ENCODE data around the gene SPATA2. TPM values are rescaled to one million over a fixed set of nuclear protein-coding genes. Genes with fewer than 3 reads are reported as not detected.

Gene SPATA2
- total RNA-seq, 1 experiment from 2014 or later, result 8.3 TPM

DNA sequence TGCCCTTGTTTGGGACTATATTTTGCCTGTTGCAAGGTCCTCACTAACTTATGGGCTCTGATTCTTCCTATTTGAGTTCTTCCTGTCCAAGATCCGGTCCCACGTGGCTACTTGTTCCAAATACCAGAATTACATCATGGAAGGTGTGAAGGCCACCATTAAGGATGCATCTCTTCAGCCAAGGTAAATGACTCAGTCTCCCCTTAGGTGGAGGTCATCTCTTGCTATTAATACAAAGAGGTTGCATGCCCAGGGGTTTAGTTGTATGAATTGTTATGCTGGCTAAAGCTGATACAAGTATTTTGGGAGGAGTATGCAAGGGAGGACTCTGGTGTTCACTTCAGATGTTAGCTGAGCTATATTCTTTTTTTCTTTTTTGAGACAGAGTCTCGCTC, 30.0 kb upstream of the SPATA2 start:
- CTCF ChIA-PET, result no interaction called here
- Histone ChIP-seq H3K27ac (ENCODE audit: low read length) (no peak overlapping the region), H3K27me3 (ENCODE audit: control insufficient read depth, insufficient read depth, low read length) (no peaks in the 10 kb centered on the region), H3K9me3 (ENCODE audit: control insufficient read depth, insufficient read depth, low read depth, low read length) (no peaks in the 10 kb centered on the region), H3K4me3 (ENCODE audit: low read depth in 2 of 2, low read length in 2 of 2) (no peak overlapping the region), H3K4me1 (ENCODE audit: control insufficient read depth, insufficient read depth, low read length) (0 out of 2 replicates have a peak, but pooled peaks cover 4% of the 10 kb centered on the region), H3K36me3 (ENCODE audit: control insufficient read depth, insufficient read depth, low read length) (peaks cover 16% of the 10 kb centered on the region; the same call in 1 of the 2 replicates)
- intact Hi-C loops (cut with micrococcal nuclease; ENCODE audit: unreplicated experiment), result no loop called here
- ATAC-seq, result no peak
- POLR2A ChIA-PET, result no interaction called here
- no TSS peak for BruUV-seq (replicated peaks)
- in situ Hi-C loops (cut with HindIII; ENCODE audit: low pct_unique_long_range_greater_than_20kb, low sequenced_read_pairs), result no loop called here
- DNase-seq (ENCODE audit: low read depth, low spot score), result no peak
- TF ChIP-seq, protein P1, sequence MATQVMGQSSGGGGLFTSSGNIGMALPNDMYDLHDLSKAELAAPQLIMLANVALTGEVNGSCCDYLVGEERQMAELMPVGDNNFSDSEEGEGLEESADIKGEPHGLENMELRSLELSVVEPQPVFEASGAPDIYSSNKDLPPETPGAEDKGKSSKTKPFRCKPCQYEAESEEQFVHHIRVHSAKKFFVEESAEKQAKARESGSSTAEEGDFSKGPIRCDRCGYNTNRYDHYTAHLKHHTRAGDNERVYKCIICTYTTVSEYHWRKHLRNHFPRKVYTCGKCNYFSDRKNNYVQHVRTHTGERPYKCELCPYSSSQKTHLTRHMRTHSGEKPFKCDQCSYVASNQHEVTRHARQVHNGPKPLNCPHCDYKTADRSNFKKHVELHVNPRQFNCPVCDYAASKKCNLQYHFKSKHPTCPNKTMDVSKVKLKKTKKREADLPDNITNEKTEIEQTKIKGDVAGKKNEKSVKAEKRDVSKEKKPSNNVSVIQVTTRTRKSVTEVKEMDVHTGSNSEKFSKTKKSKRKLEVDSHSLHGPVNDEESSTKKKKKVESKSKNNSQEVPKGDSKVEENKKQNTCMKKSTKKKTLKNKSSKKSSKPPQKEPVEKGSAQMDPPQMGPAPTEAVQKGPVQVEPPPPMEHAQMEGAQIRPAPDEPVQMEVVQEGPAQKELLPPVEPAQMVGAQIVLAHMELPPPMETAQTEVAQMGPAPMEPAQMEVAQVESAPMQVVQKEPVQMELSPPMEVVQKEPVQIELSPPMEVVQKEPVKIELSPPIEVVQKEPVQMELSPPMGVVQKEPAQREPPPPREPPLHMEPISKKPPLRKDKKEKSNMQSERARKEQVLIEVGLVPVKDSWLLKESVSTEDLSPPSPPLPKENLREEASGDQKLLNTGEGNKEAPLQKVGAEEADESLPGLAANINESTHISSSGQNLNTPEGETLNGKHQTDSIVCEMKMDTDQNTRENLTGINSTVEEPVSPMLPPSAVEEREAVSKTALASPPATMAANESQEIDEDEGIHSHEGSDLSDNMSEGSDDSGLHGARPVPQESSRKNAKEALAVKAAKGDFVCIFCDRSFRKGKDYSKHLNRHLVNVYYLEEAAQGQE (IDR thresholded peaks at IDR 0.05; ENCODE audit: insufficient read depth in 1 of 2, low read depth in 2 of 2, low read length in 1 of 2), result no peak
- no peak for TF ChIP-seq POLR2AphosphoS5 (IDR thresholded peaks at IDR 0.05; ENCODE audit: low read depth, low read length)
- TF ChIP-seq CTCF (IDR thresholded peaks at IDR 0.05), result no peak
- no peak for TF ChIP-seq SIN3A (IDR thresholded peaks at IDR 0.05; ENCODE audit: borderline replicate concordance, insufficient read depth, low read depth, low read length)
- no peak for TF ChIP-seq TCF7L2 (IDR thresholded peaks at IDR 0.05; ENCODE audit: low read depth, low read length)

- Histone ChIP-seq H3K36me3 (ENCODE audit: control insufficient read depth, insufficient read depth, low read length) (peaks cover 14% of the 10 kb centered on the region; the same call in 1 of the 2 replicates), H3K4me1 (ENCODE audit: control insufficient read depth, insufficient read depth, low read length) (peaks cover 13% of the 10 kb centered on the region), H3K27ac (ENCODE audit: low read length) (no peak overlapping the region), H3K4me3 (ENCODE audit: low read depth in 2 of 2, low read length in 2 of 2) (no peak overlapping the region), H3K27me3 (ENCODE audit: control insufficient read depth, insufficient read depth, low read length) (no peaks in the 10 kb centered on the region), H3K9me3 (ENCODE audit: control insufficient read depth, insufficient read depth, low read depth, low read length) (no peaks in the 10 kb centered on the region)
- intact Hi-C loops (cut with micrococcal nuclease; ENCODE audit: unreplicated experiment) (no loop called here), in situ Hi-C loops (cut with HindIII; ENCODE audit: low pct_unique_long_range_greater_than_20kb, low sequenced_read_pairs) (no loop called here)
- CTCF ChIA-PET, result no interaction called here
- POLR2A ChIA-PET, result no interaction called here
- TF ChIP-seq POLR2AphosphoS5 (IDR thresholded peaks at IDR 0.05; ENCODE audit: low read depth, low read length) (no peak), TCF7L2 (IDR thresholded peaks at IDR 0.05; ENCODE audit: low read depth, low read length) (no peak), CTCF (IDR thresholded peaks at IDR 0.05) (no peak), SIN3A (IDR thresholded peaks at IDR 0.05; ENCODE audit: borderline replicate concordance, insufficient read depth, low read depth, low read length) (no peak)
- TF ChIP-seq, protein P1 (IDR thresholded peaks at IDR 0.05; ENCODE audit: insufficient read depth in 1 of 2, low read depth in 2 of 2, low read length in 1 of 2), result no peak
- BruUV-seq (replicated peaks), result no TSS peak
- ATAC-seq (no peak), DNase-seq (ENCODE audit: low read depth, low spot score) (no peak)
Observed at GRCh38 chr20:49942942-49943341, 27.6 kb upstream of the SPATA2 start.

Measured in Panc1 (cell line).